Effector CD4-positive, alpha-beta T cell (primary cell): ENCODE data around the gene TNP2.
A peak's percentile ranks its signal among the peaks of the same experiment; 100 is the strongest.
"Not testable (repeated sequence)": the region's sequence is repeated elsewhere in the genome, so short reads cannot be mapped to it uniquely, and the experiment has no call there.

Experiments
- DNase-seq: peaks from one replicate; pipeline ENCODE4 v3.0.0-alpha.2; 2020

TNP2 gene

GRCh38 chr16:11299865-11300559, 30.9 kb upstream of the TNP2 start:
- DNase-seq: no peak

DNA sequence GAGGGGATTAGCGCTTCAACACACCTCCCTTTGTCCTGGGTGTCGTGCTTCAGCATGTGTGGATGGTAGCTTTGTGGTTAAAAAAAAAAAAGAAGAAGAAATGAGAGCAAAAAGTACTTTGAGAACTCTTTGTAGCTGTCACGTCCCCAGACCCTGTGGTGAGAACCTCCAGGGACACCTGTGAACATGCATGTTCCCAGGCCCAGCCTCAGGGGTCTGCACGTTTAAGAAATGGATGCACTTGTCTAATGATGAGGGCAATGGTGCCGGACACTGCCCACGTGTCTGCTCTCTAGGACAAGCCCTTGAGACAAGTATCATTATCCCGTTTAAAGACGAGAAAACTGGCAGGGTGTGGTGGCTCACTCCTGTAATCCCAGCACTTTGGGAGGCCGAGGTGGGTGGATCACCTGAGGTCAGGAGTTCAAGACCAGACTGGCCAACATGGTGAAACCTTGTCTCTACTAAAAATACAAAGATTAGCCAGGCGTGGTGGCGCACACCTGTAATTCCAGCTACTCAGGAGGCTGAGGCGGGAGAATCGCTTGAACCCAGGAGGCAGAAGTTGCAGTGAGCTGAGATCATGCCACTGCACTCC, 29.9 kb upstream of the TNP2 start:
- DNase-seq: not testable (repeated sequence)

- no peak for DNase-seq
These were observed 29.2 kb upstream of the TNP2 start for GRCh38 chr16:11298143-11298900.

- peak; percentile 46 for DNase-seq
These were observed 28.5 kb upstream of the TNP2 start for GRCh38 chr16:11297492-11298142.

DNA sequence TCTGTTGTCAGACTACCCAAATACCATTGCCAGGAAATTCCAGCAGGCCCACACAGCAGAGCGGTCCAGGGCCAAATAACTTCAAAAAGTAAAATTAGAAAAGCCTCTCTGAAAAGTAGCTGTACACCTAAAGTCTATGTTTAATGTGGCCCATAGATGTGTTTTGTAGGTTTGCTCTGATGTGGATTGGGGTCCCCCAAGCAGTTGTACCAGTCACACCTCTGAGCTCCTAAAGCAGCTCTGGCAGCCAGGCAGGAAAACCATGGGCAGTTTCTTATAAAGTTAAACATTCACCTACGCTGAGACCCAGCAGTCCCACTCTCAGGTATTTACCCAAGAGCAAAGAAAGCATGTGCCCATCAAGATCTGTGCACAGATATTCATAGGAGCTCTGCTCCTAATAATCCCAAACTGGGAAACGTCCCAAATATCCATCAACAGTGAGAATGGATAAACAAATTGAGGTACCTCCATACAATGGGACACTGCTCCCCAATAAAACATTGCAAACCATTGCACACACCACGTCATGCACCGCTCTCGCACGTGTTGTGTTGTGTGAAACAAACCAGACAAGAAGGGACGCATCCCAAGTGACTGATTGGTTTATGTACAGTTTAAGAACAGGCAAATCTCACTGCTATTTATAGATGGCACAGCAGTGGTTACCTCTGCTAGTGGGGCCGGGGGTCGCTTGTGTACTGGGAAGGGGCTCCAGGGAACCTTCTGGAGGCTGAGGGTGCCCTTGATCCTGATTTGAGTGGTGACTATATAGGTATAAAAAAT, 27.8 kb upstream of the TNP2 start:
- no peak for DNase-seq

DNA sequence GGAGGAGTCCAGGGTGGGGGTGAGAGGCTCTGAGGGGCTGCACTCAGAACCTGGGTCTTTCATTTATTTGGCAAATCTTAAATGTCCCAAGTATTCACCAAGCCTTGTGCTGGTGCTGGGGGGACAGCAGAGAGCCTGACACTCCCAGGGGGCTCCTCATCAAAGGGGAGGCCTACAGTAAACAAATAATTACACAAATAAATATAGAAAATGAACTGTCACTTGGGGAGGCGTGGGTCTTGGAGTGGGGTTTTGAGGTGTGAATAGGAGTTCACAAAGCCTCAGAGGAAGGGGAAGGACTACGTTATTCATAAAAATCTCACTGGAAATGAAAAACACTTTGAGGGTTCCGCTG, 27.2 kb upstream of the TNP2 start:
- no peak for DNase-seq

DNA sequence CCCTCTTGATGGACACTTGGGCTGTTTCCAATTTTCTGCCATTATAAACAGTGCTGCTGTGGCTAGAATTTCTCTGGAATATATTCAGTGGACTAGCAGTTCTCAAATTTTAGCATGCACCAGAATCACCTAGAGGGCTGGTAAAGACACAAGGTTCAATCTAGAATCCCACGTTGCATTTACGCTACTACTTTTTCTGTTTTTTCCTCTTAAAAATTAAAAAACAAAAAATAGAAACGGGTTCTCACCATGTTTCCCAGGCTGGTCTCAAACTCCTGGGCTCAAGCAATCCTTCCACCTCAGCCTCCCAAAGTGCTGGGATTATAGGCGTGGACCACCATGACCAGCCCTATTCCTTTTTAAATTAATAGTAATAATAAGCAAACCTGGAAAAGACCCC, 26.5 kb upstream of the TNP2 start:
- no peak for DNase-seq

DNA sequence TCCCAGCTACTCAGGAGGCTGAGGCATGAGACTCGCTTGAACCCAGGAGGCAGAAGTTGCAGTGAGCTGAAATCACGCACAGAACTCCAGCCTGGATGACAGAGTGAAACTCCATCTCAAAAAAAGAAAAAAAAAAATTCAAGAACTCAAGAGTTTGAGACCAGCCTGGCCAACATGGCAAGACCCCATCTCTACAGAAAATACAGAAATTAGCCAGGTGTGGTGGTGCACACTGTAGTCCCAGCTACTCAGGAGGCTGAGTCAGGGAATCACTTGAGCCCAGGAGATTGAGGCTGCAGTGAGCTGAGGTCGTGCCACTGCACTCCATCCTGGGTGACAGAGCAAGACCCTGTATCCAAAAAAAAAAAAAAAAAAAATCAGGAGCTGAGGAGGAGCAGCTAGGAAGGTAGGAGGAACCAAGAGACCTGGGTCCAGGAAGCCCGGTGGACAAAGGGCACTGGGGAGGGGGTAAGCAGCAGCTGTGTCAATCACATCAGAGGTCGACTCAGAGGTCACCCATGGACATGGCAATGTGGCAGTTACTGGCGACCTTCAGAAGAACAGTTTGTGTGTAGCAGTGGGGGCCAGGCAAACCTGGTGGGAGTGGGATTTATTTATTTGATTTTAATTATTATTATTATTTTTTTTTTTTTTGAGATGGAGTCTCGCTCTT, 23.1 kb upstream of the TNP2 start:
- no peak for DNase-seq

DNA sequence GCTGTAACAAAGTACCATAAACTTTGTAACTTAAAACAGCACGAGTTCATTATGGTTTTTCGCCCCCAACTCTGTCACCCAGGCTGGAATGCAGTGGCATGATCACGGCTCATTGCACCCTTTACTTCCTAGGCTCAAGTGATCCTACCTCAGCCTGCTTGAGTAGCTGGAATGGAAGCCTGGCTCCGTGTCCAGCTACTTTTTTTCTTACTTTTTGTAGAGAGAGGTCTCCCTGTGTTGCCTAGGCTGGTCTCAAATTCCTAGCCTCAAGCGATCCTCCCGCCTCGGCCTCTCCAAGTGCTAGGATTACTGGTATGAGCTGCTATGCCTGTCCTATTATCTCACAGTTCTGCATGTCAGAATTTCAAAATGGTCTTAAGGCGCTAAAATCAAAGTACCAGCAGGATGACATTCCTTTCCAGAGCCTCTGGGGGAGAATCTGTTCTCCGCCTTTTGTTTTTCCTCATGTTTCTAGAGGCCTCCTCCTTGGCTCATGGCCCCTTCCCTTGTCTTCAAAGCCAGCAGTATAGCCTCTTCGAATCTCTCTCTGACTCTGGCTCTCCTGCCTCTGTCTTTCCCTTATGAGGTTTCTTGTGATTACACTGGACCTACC, 22.1 kb upstream of the TNP2 start:
- no peak for DNase-seq

- no peak for DNase-seq
These were observed 21.2 kb upstream of the TNP2 start for GRCh38 chr16:11290102-11290893.

GRCh38 chr16:11289696-11290095, 20.6 kb upstream of the TNP2 start:
- DNase-seq: not testable (repeated sequence)

DNA sequence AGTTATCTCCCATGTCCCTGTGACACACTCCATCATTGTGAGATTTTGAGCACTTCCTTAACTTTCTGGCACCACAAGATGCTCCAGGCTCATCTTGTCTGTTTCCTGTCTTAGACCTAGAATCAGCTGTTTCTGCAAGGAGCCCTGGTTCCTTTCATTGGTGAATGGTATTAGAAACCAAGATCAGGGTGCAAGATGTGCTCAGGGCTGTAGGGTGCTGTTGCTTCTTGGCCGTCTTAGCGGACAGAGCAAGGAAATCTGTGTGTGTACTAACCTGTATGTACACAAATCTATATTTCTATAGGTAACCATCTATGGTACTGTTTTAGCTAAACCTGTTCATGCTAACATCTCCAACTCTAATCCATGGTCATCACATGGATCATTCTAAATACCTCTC, 20.1 kb upstream of the TNP2 start:
- no peak for DNase-seq

DNA sequence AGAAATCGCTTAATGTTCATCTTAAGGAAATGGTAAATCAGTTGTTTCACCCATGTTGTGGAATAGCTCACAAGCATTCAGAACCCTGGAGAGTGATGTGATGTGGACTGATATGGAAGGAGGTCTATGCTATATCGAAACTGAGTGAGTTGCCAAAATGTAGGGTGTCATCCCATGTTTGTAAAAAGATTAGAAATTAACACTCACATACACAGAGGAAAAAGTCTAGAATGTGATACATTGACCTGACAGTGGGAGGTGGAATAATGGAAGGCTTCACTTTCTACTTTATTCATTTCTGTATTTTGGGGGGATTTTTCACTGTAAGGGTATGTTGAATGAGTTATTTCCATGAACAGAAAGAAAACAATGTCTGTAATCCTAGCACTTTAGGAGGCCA, 16.7 kb upstream of the TNP2 start:
- DNase-seq: no peak

DNA sequence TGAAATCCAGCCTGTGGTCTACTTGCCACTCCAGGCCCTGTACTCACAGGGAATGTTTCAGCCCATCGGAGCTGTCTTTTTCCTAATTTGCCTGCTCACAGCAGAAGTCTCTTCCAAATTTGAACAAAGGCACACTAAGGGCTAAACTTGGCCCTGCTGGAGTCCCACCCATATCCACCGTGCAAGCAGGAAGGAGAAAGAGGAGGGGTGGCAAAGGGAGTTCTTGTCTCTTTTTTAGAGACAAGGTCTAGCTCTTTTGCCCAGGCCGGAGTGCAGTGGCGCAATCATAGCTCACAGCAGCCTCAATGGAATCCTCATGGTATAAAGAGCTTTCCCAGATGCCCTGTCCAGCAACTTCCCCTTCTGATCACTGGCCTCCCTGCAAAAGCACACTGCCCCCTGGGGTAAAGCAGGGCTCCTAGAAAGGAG, 14.7 kb upstream of the TNP2 start:
- DNase-seq: no peak

DNA sequence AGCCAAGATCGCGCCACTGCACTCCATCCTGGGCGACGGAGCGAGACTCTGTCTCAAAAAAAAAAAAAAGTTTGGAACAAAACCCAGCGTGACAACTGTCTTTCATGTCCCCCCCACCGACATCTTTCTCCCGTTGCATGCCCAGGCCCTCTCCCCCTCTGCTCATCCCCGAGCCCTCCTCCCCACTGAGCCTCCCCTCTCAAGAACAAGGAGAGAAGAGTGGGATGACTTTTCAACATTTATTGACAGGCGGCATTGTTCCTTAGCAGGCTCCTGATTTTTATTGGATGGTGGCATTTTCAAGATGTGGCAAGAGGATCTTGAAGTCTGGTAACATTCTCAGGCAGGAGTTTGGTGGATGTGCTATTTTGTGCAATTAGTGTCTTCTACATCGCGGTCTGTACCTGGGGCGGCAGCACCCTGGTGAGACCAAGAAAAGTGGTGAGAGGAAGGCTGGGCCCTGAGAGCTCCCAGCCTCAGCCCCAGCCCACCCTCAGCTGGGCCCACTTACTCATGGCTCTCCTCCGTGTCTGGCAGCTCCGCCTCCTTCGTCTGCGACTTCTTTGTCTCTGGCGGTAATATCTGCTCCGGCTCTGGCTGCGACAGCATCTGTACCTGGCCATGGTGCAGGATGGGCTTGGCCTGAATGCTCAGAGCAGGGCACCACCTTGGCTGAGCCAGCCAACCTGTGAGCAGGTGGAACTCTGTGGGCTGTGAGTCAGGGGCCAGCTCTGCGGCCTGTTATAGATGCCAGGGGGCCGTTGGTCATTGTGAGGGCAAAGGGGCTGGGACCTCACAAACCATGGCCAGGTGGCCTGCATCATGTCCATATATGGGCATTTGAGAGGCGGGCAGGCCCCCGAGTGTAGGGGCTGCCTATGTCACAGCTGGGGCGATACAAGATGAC, 11.7 kb upstream of the TNP2 start, which contains the start of gene PRM1:
PRM1 (minus strand) TSS at position 715 of the 907 bp plus-strand sequence; CDS start at position 623, 92 bp downstream.
- DNase-seq: no peak

DNA sequence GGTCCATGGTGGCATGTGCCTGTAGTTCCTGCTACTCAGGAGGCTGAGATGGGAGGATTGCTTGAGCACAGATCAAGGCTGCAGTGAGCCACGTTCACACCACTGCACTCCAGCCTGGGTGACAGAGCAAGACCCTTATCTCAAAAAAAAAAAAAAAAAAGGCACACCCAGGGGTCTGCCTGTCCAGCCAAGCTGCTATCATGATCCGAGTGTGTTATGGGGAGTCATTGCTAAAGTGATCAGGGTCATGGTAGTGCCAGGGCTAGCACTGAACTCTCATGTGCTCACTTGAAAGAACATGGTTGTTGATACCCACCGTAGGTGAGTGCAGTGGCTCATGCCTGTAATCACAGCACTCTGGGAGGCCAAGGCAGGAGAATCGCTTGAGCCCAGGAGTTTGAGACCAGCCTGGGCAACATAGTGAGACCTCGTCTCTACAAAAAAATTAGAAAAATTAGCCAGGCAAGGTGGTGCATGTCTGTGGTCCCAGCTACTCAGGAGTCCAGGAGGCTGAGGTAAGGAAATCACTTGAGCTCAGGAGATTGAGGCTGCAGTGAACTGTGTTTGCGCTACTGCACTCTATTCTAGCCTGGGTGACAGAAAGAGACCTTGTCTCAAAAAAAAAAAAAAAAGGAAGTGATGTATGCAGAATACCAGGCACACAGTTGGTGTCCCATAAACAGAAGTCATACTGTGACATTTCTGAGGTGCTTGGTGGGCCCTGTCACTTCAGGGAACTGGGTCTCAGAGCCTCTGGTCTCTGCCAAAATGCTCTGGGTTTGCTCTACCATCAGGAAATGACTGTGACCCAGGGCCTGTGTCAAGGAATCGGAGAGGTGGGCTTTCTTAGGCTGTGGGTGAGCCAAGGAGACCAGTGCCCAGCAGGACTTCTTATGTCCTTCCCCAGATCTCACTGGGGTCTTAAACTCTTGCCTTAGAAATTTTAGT, 9.8 kb upstream of the TNP2 start:
- DNase-seq: no peak

GRCh38 chr16:11277607-11278337, 8.6 kb upstream of the TNP2 start:
- DNase-seq: no peak
